ENCODE results near the gene SPRED1.
"Not testable (repeated sequence)": the region's sequence is repeated elsewhere in the genome, so short reads cannot be mapped to it uniquely, and the experiment has no call there.

SPRED1 gene

DNA sequence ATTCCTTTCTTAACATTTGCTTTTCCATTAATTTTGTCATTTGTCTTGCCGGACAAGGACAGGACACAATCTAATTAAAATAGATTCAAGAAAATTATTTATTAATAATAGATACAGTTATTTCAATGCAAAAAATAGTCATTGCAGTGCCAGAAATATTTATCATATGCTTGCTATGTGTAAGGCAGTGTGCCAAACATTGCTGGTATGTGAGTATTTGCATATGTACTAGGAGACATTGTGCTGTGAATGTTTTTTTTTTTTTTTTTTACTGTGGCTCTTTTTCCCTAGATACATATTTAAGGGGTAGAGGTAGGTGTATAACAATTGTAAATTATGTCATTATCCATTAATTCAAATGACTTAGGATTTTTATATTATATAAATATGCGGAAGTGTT is 23.3 kb downstream of the SPRED1 start:
- 100% methylated on average over 1 of the region's 2 CpGs; no CpG with 5 or more reads in 1 of the 2 experiments for WGBS, 2 experiments
- H3K36me3 ChIP-seq (ENCODE audit: control insufficient read depth, insufficient read depth, low read length), result no peaks in the 10 kb centered on the region
- H3K4me1 ChIP-seq (ENCODE audit: control insufficient read depth, insufficient read depth, low read length), result no peaks in the 10 kb centered on the region
- H3K27me3 ChIP-seq (ENCODE audit: control insufficient read depth, insufficient read depth, low read length, poor library complexity, severe bottlenecking), result no peaks in the 10 kb centered on the region
- H3K27ac ChIP-seq (ENCODE audit: insufficient read depth, low read depth, low read length, poor library complexity, severe bottlenecking), result no peak overlapping the region
- H3K9me3 ChIP-seq (ENCODE audit: control insufficient read depth, low read length), result no peaks in the 10 kb centered on the region
- H3K4me3 ChIP-seq (ENCODE audit: insufficient read depth, low read depth, low read length), result no peak overlapping the region

GRCh38 chr15:38277281-38277680 is 24.6 kb downstream of the SPRED1 start:
- H3K4me3 ChIP-seq (ENCODE audit: insufficient read depth, low read depth, low read length); H3K27ac ChIP-seq (ENCODE audit: insufficient read depth, low read depth, low read length, poor library complexity, severe bottlenecking); H3K4me1 ChIP-seq (ENCODE audit: control insufficient read depth, insufficient read depth, low read length); H3K36me3 ChIP-seq (ENCODE audit: control insufficient read depth, insufficient read depth, low read length); H3K27me3 ChIP-seq (ENCODE audit: control insufficient read depth, insufficient read depth, low read length, poor library complexity, severe bottlenecking); H3K9me3 ChIP-seq (ENCODE audit: control insufficient read depth, low read length): not testable (repeated sequence)
- WGBS, 2 experiments, result 10% methylated on average over 1 of the region's 1 CpG; no CpG with 5 or more reads in 1 of the 2 experiments

GRCh38 chr15:38281031-38281430 is 28.4 kb downstream of the SPRED1 start:
- Histone ChIP-seq H3K27ac (ENCODE audit: insufficient read depth, low read depth, low read length, poor library complexity, severe bottlenecking) (no peak overlapping the region), H3K4me1 (ENCODE audit: control insufficient read depth, insufficient read depth, low read length) (no peaks in the 10 kb centered on the region), H3K27me3 (ENCODE audit: control insufficient read depth, insufficient read depth, low read length, poor library complexity, severe bottlenecking) (no peaks in the 10 kb centered on the region), H3K9me3 (ENCODE audit: control insufficient read depth, low read length) (no peaks in the 10 kb centered on the region), H3K36me3 (ENCODE audit: control insufficient read depth, insufficient read depth, low read length) (no peaks in the 10 kb centered on the region), H3K4me3 (ENCODE audit: insufficient read depth, low read depth, low read length) (no peak overlapping the region)
- WGBS, 2 experiments, result 89 to 95% methylated on average over 1 of the region's 1 CpG

DNA sequence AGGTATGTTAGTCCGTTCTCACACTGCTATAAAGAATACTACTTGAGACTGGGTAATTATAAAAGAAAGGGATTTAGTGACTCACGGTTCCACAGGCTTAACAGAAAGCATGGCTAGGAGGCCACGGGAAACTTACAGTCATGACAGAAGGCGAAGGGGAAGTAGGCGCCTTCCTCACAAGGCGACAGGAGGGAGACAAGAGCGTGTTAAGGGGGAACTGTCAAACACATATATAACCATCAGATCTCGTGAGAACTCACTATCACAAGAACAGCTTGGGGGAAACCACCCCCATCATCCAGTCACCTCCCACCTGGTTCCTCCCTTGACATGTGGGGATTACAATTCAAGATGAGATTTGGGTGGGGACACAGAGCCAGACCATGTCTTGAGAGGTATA is 30.4 kb downstream of the SPRED1 start:
- Histone ChIP-seq H3K36me3 (ENCODE audit: control insufficient read depth, insufficient read depth, low read length) (no peaks in the 10 kb centered on the region), H3K9me3 (ENCODE audit: control insufficient read depth, low read length) (no peaks in the 10 kb centered on the region), H3K27ac (ENCODE audit: insufficient read depth, low read depth, low read length, poor library complexity, severe bottlenecking) (no peak overlapping the region), H3K4me3 (ENCODE audit: insufficient read depth, low read depth, low read length) (no peak overlapping the region), H3K27me3 (ENCODE audit: control insufficient read depth, insufficient read depth, low read length, poor library complexity, severe bottlenecking) (no peaks in the 10 kb centered on the region), H3K4me1 (ENCODE audit: control insufficient read depth, insufficient read depth, low read length) (no peaks in the 10 kb centered on the region)
- whole genome bisulfite sequencing, 2 experiments, result 77 to 82% methylated on average over 8 of the region's 8 CpGs

DNA sequence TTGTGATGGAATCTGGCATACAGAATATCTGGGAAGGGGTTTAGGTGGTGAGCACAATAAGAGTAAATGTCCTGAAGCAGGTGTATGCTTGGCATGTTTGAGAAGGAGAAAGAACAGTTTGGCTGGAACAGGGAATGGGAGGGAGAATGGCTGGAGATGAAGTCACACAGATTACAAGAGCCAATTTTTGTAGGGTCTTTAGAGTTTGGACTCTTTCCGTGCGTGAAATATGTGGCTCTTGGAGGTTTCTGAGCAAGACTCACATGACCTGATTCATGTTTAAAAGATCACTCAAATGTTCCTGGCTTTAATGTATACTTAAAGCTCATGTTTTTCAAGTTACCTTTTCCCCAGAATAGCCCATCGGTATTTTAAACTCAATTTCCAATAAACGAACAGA is 32.8 kb downstream of the SPRED1 start:
- Histone ChIP-seq H3K4me1 (ENCODE audit: control insufficient read depth, insufficient read depth, low read length) (no peaks in the 10 kb centered on the region), H3K4me3 (ENCODE audit: insufficient read depth, low read depth, low read length) (no peak overlapping the region), H3K36me3 (ENCODE audit: control insufficient read depth, insufficient read depth, low read length) (peaks cover 4% of the 10 kb centered on the region), H3K27ac (ENCODE audit: insufficient read depth, low read depth, low read length, poor library complexity, severe bottlenecking) (no peak overlapping the region), H3K27me3 (ENCODE audit: control insufficient read depth, insufficient read depth, low read length, poor library complexity, severe bottlenecking) (no peaks in the 10 kb centered on the region), H3K9me3 (ENCODE audit: control insufficient read depth, low read length) (no peaks in the 10 kb centered on the region)
- 92 to 95% methylated on average over 4 of the region's 4 CpGs for WGBS, 2 experiments

- H3K9me3 ChIP-seq (ENCODE audit: control insufficient read depth, low read length), result no peaks in the 10 kb centered on the region
- H3K27me3 ChIP-seq (ENCODE audit: control insufficient read depth, insufficient read depth, low read length, poor library complexity, severe bottlenecking), result no peaks in the 10 kb centered on the region
- no peaks in the 10 kb centered on the region for H3K36me3 ChIP-seq (ENCODE audit: control insufficient read depth, insufficient read depth, low read length)
- H3K4me3 ChIP-seq (ENCODE audit: insufficient read depth, low read depth, low read length), result no peak overlapping the region
- no peaks in the 10 kb centered on the region for H3K4me1 ChIP-seq (ENCODE audit: control insufficient read depth, insufficient read depth, low read length)
- no peak overlapping the region for H3K27ac ChIP-seq (ENCODE audit: insufficient read depth, low read depth, low read length, poor library complexity, severe bottlenecking)
- no CpG with 5 or more reads among the region's 3 CpGs for WGBS, 2 experiments
Measured at GRCh38 chr15:38294126-38294525, 41.5 kb downstream of the SPRED1 start.

DNA sequence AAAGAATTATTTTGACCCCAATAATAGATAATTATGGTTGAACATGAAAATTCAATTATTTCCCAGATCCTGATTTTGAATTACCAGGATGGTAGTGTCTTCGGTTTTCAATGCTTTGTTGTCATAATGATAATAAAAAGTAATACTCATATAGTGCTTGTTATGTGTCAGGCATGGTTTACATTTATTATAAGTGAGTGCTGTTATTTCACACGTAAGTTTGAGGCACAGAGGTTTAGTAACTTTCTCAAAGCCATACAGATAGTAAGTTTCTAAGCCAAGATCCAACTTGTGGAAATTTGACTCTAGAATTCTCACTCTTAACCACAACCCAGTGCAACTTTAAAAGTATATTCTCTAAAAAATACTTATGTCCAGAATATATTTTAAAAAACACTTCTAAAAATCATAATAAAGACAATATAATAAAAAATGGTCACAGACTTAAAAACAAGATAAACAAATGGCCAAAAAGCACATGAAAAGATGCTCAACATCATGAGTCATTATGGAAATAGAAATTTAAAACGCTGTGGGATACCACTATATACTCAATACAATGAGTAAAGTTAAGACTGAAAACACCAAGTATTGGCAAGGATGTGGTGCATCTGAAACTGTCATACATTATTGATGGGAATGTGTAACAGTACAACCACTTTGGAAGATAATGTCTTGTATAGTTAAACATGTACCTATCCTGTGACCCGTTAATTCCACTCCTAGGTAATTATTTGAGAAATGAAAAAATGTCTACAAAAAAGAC is 45.2 kb downstream of the SPRED1 start:
- 66% methylated on average over 3 of the region's 4 CpGs; no CpG with 5 or more reads in 1 of the 2 experiments for WGBS, 2 experiments
- no peak overlapping the region for H3K4me3 ChIP-seq (ENCODE audit: insufficient read depth, low read depth, low read length)
- H3K27me3 ChIP-seq (ENCODE audit: control insufficient read depth, insufficient read depth, low read length, poor library complexity, severe bottlenecking), result no peaks in the 10 kb centered on the region
- no peaks in the 10 kb centered on the region for H3K9me3 ChIP-seq (ENCODE audit: control insufficient read depth, low read length)
- H3K4me1 ChIP-seq (ENCODE audit: control insufficient read depth, insufficient read depth, low read length), result no peaks in the 10 kb centered on the region
- H3K36me3 ChIP-seq (ENCODE audit: control insufficient read depth, insufficient read depth, low read length), result no peaks in the 10 kb centered on the region
- no peak overlapping the region for H3K27ac ChIP-seq (ENCODE audit: insufficient read depth, low read depth, low read length, poor library complexity, severe bottlenecking)

GRCh38 chr15:38299216-38299615 is 46.6 kb downstream of the SPRED1 start:
- 94 to 95% methylated on average over 4 of the region's 6 CpGs for WGBS, 2 experiments
- Histone ChIP-seq H3K4me1 (ENCODE audit: control insufficient read depth, insufficient read depth, low read length) (no peaks in the 10 kb centered on the region), H3K27me3 (ENCODE audit: control insufficient read depth, insufficient read depth, low read length, poor library complexity, severe bottlenecking) (no peaks in the 10 kb centered on the region), H3K4me3 (ENCODE audit: insufficient read depth, low read depth, low read length) (no peak overlapping the region), H3K9me3 (ENCODE audit: control insufficient read depth, low read length) (no peaks in the 10 kb centered on the region), H3K27ac (ENCODE audit: insufficient read depth, low read depth, low read length, poor library complexity, severe bottlenecking) (no peak overlapping the region), H3K36me3 (ENCODE audit: control insufficient read depth, insufficient read depth, low read length) (no peaks in the 10 kb centered on the region)

- Histone ChIP-seq H3K27me3 (ENCODE audit: control insufficient read depth, insufficient read depth, low read length, poor library complexity, severe bottlenecking) (no peaks in the 10 kb centered on the region), H3K4me1 (ENCODE audit: control insufficient read depth, insufficient read depth, low read length) (no peaks in the 10 kb centered on the region), H3K27ac (ENCODE audit: insufficient read depth, low read depth, low read length, poor library complexity, severe bottlenecking) (no peak overlapping the region), H3K4me3 (ENCODE audit: insufficient read depth, low read depth, low read length) (no peak overlapping the region), H3K36me3 (ENCODE audit: control insufficient read depth, insufficient read depth, low read length) (no peaks in the 10 kb centered on the region), H3K9me3 (ENCODE audit: control insufficient read depth, low read length) (no peaks in the 10 kb centered on the region)
- 96 to 100% methylated on average over 1 to 2 of the region's 2 CpGs for WGBS, 2 experiments
Measured at GRCh38 chr15:38300395-38300794, 47.8 kb downstream of the SPRED1 start.

DNA sequence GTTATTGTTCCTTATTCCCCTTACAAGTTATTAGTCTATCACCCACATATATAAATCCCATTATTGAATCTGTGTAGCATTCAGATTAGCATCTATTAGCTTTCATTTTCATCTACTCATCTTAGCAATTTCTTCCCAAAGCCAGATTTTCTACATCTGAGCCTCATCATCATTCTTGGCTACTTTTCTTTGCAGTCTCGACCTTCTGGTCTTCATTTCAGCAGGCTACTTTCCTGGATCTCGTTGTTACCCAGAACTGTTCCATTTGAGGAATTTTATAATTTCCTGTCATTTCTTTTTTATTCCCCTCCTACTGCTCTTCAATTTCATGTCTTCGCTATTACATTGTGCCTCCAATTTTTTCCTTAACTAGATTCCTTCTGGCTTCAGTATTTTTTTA is 51.8 kb downstream of the SPRED1 start:
- Histone ChIP-seq H3K27me3 (ENCODE audit: control insufficient read depth, insufficient read depth, low read length, poor library complexity, severe bottlenecking) (no peaks in the 10 kb centered on the region), H3K4me1 (ENCODE audit: control insufficient read depth, insufficient read depth, low read length) (no peaks in the 10 kb centered on the region), H3K36me3 (ENCODE audit: control insufficient read depth, insufficient read depth, low read length) (no peaks in the 10 kb centered on the region), H3K27ac (ENCODE audit: insufficient read depth, low read depth, low read length, poor library complexity, severe bottlenecking) (no peak overlapping the region), H3K9me3 (ENCODE audit: control insufficient read depth, low read length) (no peaks in the 10 kb centered on the region), H3K4me3 (ENCODE audit: insufficient read depth, low read depth, low read length) (no peak overlapping the region)
- 88 to 92% methylated on average over 3 of the region's 3 CpGs for whole genome bisulfite sequencing, 2 experiments

Data from ectodermal cell (in vitro differentiated cells).